Heart left ventricle (tissue), 16 donors: ENCODE results near the gene ABHD12B. TPM values are rescaled to one million over a fixed set of nuclear protein-coding genes. Genes with fewer than 3 reads are reported as not detected.

ENCODE experiments used
- ATAC-seq, 4 donors: fragments of 200-7000 bp; cut with Tn5 transposase; one replicate each; pipeline ENCODE4 v1.9.1; 2020 to 2022; ENCODE audit warnings: moderate library complexity in 4 of 4, mild to moderate bottlenecking in 3 of 4, moderate number of reproducible peaks in 1 of 4
- DNase-seq, 5 donors: peaks; one replicate each; pipeline ENCODE4 v3.0.0-alpha.2; 2020
- H3K27ac ChIP-seq, 12 donors: fragments of 200-600 bp; sonication (generic) in 4 of 12; one replicate each; pipeline versions ENCODE4 v1.5.0 to v1.8.0; 2016 to 2022; ENCODE audit warnings: mild to moderate bottlenecking in 2 of 12
- H3K27me3 ChIP-seq, 9 donors: fragments of 200-600 bp; sonication (generic) in 2 of 9; one replicate each; pipeline versions ENCODE4 v1.5.1 to v1.8.0; 2016 to 2022; ENCODE audit warnings: mild to moderate bottlenecking in 3 of 9
- H3K36me3 ChIP-seq, 9 donors: fragments of 200-600 bp; sonication (generic) in 2 of 9; one replicate each; pipeline versions ENCODE4 v1.5.0 to v1.8.0; 2018 to 2022; ENCODE audit warnings: mild to moderate bottlenecking in 2 of 9
- H3K4me1 ChIP-seq, 12 donors: fragments of 200-600 bp; sonication (generic) in 4 of 12; one replicate each; pipeline versions ENCODE4 v1.5.0 to v1.8.0; 2016 to 2022; ENCODE audit warnings: mild to moderate bottlenecking in 3 of 12
- H3K4me3 ChIP-seq, 12 donors: fragments of 200-600 bp; sonication (generic) in 4 of 12; one replicate each; pipeline versions ENCODE4 v1.5.0 to v1.8.0; 2017 to 2022; ENCODE audit warnings: mild to moderate bottlenecking in 9 of 12, moderate library complexity in 4 of 12
- H3K9me3 ChIP-seq, 12 donors: fragments of 200-600 bp; sonication (generic) in 4 of 12; one replicate each; pipeline versions ENCODE4 v1.5.0 to v1.8.0; 2016 to 2022; ENCODE audit warnings: mild to moderate bottlenecking in 1 of 12
- POLR2A ChIP-seq, 2 donors: fragments of 450-650 bp; IDR thresholded peaks; one replicate each; pipeline ENCODE4 v1.6.1; 2017; ENCODE audit warnings: antibody characterized with exemption in 2 of 2, mild to moderate bottlenecking in 2 of 2, moderate library complexity in 2 of 2
- WGBS, 4 donors: extraction: QIAGEN DNeasy Blood & Tissue Kit in 2 of 4; methylation state at CpG; one replicate each; pipeline versions ENCODE4 v1.1.5 to v1.1.7; 2013 to 2018; 5-methylcytosine and 5-hydroxymethylcytosine counted together
- intact Hi-C, 10 donors: fragments of 100-400 bp; cut with DNase I; formaldehyde crosslinking; loops; one replicate each; pipeline versions ENCODE4 v1.11.1 to v1.14.2; 2022
- polyA plus RNA-seq, 2 donors: library from polyadenylated mRNA; stranded (reverse); fragments of 200-250 nt; gene quantifications; one replicate each; pipeline ENCODE4 v1.2.3, GENCODE V29; 2013
- total RNA-seq, 9 donors: library from RNA; depleted of rRNA in 2 of 9; stranded (reverse); fragments of >200 nt in 2 of 9; fragmentation: NEBNext Ultra II Directional in 3 of 9; extraction: Animal tissue kit (Norgen Biotek cat#: 25700) in 3 of 9; gene quantifications; one replicate each; pipeline versions ENCODE4 v1.1.0 to v1.2.4, GENCODE V29; 2016 to 2023
- TF ChIP-seq, protein P1 (sequence below), 12 donors: fragments of 200-600 bp; sonication (generic) in 4 of 12; IDR thresholded peaks; one replicate each; pipeline versions ENCODE4 v1.5.0 to v1.8.0; 2018 to 2022; ENCODE audit warnings: antibody characterized with exemption in 12 of 12, mild to moderate bottlenecking in 5 of 12
- donor health status: ischemic (EF 13 %, LVEDD 7.1; RV severe dilation, severe dysfunction).
- donor health status: healthy with polysubstance abuse.
- donor health status: DM: no; HTN: yes; CAD: no.
- donor health status: DM: no; HTN: no; CAD: no.
- donor health status: ischemic (EF 25% LVEDD 6.9; RV normal size, moderate dysfunction).
- donor health status: ischemic (EF 25% LVEDD 5.7; RV mildly dilated, moderate dysfunction).
- donor health status: healthy.
- donor health status: DM: yes; HTN: yes; CAD: no.
- donor health status: ischemic (EF 35%, LVEDD 5.7; RV mildly dilated, moderate dysfunction).
- donor health status: nonischemic (EF 11% LVEDD 7.7; RV severe dilation, severe dysfunction).
- donor health status: DM: yes; HTN: yes; CAD: no.
- donor health status: PGD.
- donor health status: ischemic (EF 29% LVEDD 5.4; RV normal size, mild dysfunction).
- donor health status: nonischemic (EF 23%, LVEDD 6.1; RV moderate dilation, normal function).

ABHD12B gene
- total and polyA plus RNA-seq, 11 donors: 1.2 TPM; not detected in 10

DNA sequence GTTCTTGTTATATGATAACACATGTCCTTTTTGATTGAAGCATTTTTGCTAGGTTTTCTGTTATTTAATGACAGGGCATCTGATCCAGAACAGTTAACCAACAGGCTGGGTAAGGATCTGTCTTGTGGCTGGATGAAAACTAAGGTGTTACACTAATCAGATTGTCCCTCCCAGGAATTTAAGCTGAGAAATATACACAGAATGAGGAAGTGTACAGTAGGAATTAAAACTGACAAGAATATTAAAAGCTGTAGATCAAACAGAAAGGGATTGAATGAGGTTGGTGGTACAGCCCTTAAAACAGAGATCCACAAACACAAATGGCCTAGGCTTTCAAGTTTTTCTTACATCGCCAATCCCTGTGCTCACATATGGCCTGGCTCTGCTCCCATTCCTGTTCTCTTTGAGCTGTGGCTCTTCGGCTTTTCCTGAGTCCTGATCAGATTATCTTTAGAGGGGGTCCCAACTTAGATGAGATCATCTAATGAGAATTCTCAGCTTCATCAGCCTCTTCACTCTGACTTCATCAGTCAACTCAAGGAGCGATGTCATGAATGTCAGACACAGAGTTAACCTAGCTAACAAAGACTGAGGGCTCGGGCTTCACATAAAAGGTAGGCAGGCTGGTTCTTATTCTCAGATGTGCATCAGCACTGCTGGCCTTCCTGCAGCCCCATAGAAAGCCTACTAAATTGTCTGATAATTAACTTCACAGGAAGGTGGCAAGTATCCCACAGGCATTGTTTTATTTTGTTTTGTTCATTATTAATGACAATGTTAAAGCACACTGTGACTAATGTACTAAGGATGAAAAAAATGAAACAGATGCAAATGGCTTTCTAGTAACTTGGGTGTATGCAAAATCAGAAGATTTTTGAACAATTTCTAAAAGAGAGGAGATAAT is 61.0 kb downstream of the ABHD12B start:
- intact Hi-C loops: no loop called here
- Histone ChIP-seq H3K4me3 (no peak overlapping the region), H3K4me1 (peaks cover 0 to 35% (median 0%) of the 10 kb centered on the region in 12 donors), H3K36me3 (peaks cover 0 to 68% (median 30%) of the 10 kb centered on the region in 9 donors), H3K9me3 (no peaks in the 10 kb centered on the region), H3K27me3 (no peaks in the 10 kb centered on the region), H3K27ac (peak overlapping the region in 1 of 12 donors; percentile 46)
- 77 to 82% (median 79%) methylated on average over 4 of the region's 4 CpGs for WGBS, 4 donors
- ATAC-seq (no peak), DNase-seq (no peak)
- TF ChIP-seq POLR2A (IDR thresholded peaks at IDR 0.05): no peak
- TF ChIP-seq, protein P1, sequence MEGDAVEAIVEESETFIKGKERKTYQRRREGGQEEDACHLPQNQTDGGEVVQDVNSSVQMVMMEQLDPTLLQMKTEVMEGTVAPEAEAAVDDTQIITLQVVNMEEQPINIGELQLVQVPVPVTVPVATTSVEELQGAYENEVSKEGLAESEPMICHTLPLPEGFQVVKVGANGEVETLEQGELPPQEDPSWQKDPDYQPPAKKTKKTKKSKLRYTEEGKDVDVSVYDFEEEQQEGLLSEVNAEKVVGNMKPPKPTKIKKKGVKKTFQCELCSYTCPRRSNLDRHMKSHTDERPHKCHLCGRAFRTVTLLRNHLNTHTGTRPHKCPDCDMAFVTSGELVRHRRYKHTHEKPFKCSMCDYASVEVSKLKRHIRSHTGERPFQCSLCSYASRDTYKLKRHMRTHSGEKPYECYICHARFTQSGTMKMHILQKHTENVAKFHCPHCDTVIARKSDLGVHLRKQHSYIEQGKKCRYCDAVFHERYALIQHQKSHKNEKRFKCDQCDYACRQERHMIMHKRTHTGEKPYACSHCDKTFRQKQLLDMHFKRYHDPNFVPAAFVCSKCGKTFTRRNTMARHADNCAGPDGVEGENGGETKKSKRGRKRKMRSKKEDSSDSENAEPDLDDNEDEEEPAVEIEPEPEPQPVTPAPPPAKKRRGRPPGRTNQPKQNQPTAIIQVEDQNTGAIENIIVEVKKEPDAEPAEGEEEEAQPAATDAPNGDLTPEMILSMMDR (IDR thresholded peaks at IDR 0.05): no peak

DNA sequence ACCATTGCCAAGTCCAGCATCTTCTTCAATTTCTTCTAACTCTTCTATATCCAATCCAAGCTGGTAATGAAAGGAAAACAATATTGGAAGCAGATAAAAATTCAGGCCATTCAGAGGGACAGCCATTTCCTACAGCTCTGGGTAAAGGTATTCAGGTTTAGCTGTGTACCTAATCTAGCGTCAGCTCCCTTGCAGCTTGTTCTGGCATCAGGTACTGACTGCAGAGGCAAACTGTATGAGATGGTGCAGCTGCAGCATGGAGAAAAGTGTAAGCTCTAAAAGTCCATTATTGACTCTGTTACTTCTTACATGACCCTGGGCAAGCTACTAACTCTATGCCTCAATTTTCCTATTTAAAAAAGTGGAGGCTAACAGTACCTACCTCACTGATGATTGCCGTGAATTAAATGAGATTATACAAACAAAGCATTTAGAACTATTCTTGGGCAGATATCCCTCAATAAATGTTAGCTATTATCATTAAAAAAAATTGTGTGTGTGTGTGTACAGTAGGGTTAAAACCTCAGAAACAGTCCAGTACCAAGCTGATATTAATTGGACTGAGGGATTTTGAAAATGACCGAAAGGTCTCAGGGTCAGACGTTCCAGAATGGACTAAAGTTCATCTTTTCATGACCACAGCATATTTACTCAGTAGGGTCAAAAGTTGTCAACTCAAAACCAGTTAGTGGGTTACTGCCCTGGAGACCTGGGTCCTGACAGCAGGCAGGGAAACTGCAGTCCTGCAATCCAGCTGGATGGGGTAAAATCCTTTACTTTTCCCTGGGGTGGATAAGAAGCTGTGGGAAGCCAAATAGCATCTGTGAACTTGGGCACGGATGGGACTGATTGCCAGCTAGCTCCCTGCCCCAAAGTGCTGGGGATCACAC is 63.5 kb downstream of the ABHD12B start:
- ATAC-seq (no peak), DNase-seq (no peak)
- H3K4me1 ChIP-seq: peaks cover 0 to 40% (median 0%) of the 10 kb centered on the region in 12 donors
- no peak overlapping the region for H3K27ac ChIP-seq
- no peaks in the 10 kb centered on the region for H3K27me3 ChIP-seq
- TF ChIP-seq POLR2A (IDR thresholded peaks at IDR 0.05): no peak
- TF ChIP-seq, protein P1 (IDR thresholded peaks at IDR 0.05): no peak
- intact Hi-C loops: no loop called here
- no peaks in the 10 kb centered on the region for H3K9me3 ChIP-seq
- H3K4me3 ChIP-seq: no peak overlapping the region
- peaks cover 0 to 50% (median 26%) of the 10 kb centered on the region in 9 donors for H3K36me3 ChIP-seq
- WGBS, 4 donors: 66 to 88% (median 85%) methylated on average over 5 of the region's 5 CpGs

DNA sequence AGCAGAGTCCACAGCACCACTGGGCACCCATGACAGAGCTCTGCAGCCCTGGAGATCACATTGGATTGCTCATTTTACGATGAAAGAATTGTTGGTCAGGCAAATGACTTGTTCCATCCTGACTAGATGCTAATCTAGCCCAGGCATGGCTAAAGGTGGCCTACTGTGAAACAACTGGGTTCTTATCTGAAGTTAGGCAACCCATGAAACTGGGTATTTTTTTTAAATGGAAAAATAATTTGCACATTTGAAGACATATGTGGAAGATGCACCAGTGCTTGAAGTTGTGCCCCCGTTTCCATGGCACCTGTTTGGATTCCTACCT is 64.1 kb downstream of the ABHD12B start:
- intact Hi-C loops: no loop called here
- TF ChIP-seq, protein P1 (IDR thresholded peaks at IDR 0.05): no peak
- TF ChIP-seq POLR2A (IDR thresholded peaks at IDR 0.05): no peak

DNA sequence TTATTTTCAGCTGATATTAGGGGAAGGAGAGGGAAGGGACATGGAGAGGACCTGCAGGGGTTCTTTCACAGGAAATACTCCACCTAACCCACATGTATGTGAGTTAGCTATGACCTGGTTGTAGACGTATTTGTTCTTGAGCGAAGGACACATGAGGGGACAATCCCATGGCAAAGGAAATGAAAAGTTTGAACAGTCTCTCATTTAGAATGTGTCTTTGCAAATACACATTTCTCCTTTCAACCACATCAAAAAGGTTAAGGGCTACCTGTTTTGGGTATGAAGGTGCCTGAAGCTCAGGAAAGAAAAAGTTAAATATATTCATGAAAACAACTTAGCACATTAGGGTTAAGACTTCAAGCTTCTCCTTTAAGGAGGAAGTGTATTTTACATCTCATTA is 65.0 kb downstream of the ABHD12B start:
- TF ChIP-seq, protein P1 (IDR thresholded peaks at IDR 0.05): no peak
- no peak for TF ChIP-seq POLR2A (IDR thresholded peaks at IDR 0.05)
- Histone ChIP-seq H3K36me3 (peaks cover 0 to 37% (median 13%) of the 10 kb centered on the region in 9 donors), H3K27me3 (no peaks in the 10 kb centered on the region), H3K4me3 (no peak overlapping the region), H3K4me1 (peaks cover 0 to 40% (median 0%) of the 10 kb centered on the region in 12 donors), H3K9me3 (no peaks in the 10 kb centered on the region), H3K27ac (peak overlapping the region in 1 of 12 donors; percentile 68)
- no peak for DNase-seq
- intact Hi-C loops: no loop called here
- 69 to 94% (median 92%) methylated on average over 2 of the region's 2 CpGs for WGBS, 4 donors
- no peak for ATAC-seq

More for the DNA sequence above, 64.1 kb downstream of the ABHD12B start:
- WGBS, 4 donors: 66 to 98% (median 91%) methylated on average over 2 of the region's 2 CpGs
- ATAC-seq (no peak), DNase-seq (no peak)
- Histone ChIP-seq H3K27ac (peak overlapping the region in 1 of 12 donors; percentile 68), H3K27me3 (no peaks in the 10 kb centered on the region), H3K4me3 (no peak overlapping the region), H3K36me3 (peaks cover 0 to 44% (median 21%) of the 10 kb centered on the region in 9 donors), H3K4me1 (peaks cover 0 to 40% (median 0%) of the 10 kb centered on the region in 12 donors), H3K9me3 (no peaks in the 10 kb centered on the region)
